Esophagus muscularis mucosa (tissue), 4 donors: ENCODE data around the gene PARP12. TPM values are rescaled to one million over a fixed set of nuclear protein-coding genes. Genes with fewer than 3 reads are reported as not detected.
"Not testable (repeated sequence)": the region's sequence is repeated elsewhere in the genome, so short reads cannot be mapped to it uniquely, and the experiment has no call there.

Experiments
- DNase-seq: peaks from one replicate; pipeline ENCODE4 v3.0.0-alpha.2; 2017; ENCODE audit errors: extremely low spot score
- H3K27ac ChIP-seq, 4 donors: fragments of 200-600 bp; sonication (generic); replicated peaks in 1 of 4; 1 replicate in 3 of 4; 2 replicates in 1 of 4; pipeline ENCODE4 v1.5.1; 2016 to 2019; ENCODE audit warnings: mild to moderate bottlenecking in 1 of 4
- H3K27me3 ChIP-seq, 4 donors: fragments of 200-600 bp; sonication (generic); one replicate each; pipeline versions ENCODE4 v1.5.1 to v1.6.0; 2016 to 2019
- H3K36me3 ChIP-seq, 4 donors: fragments of 200-600 bp; sonication (generic); one replicate each; pipeline ENCODE4 v1.5.1; 2016 to 2019
- H3K4me1 ChIP-seq, 4 donors: fragments of 200-600 bp; sonication (generic); one replicate each; pipeline ENCODE4 v1.5.1; 2016 to 2019
- H3K4me3 ChIP-seq, 4 donors: fragments of 200-600 bp; sonication (generic); 1 replicate in 2 of 4; 2 replicates in 2 of 4; pipeline ENCODE4 v1.5.1; 2016 to 2019; ENCODE audit warnings: mild to moderate bottlenecking in 4 of 4, moderate library complexity in 1 of 4
- H3K9me3 ChIP-seq, 4 donors: fragments of 200-600 bp; sonication (generic); 1 replicate in 3 of 4; 2 replicates in 1 of 4; pipeline ENCODE4 v1.5.1; 2016 to 2019
- CTCF ChIP-seq, 3 experiments: fragments of 200-600 bp in 2 of 3; fragments of 450-650 bp in 1 of 3; sonication (generic) in 2 of 3; IDR thresholded peaks; one replicate each; pipeline ENCODE4 v1.5.1; 2017 to 2019; ENCODE audit warnings: antibody characterized with exemption in 3 of 3, mild to moderate bottlenecking in 2 of 3, moderate library complexity in 1 of 3
- EP300 ChIP-seq: sonication (generic); formaldehyde crosslinking; IDR thresholded peaks from one replicate; pipeline ENCODE4 v1.6.1; 2017; ENCODE audit warnings: antibody characterized with exemption
- POLR2A ChIP-seq: fragments of 450-650 bp; IDR thresholded peaks from one replicate; pipeline ENCODE4 v1.6.1; 2017; ENCODE audit warnings: antibody characterized with exemption, moderate library complexity, mild to moderate bottlenecking, low read depth
- POLR2AphosphoS5 ChIP-seq, 2 donors: sonication (generic); formaldehyde crosslinking; IDR thresholded peaks; one replicate each; pipeline ENCODE4 v1.6.1; 2017; ENCODE audit warnings: antibody characterized with exemption in 2 of 2
- WGBS: methylation state at CpG from one replicate; pipeline ENCODE4 v1.1.5; 2018; 5-methylcytosine and 5-hydroxymethylcytosine counted together
- intact Hi-C: fragments of 100-400 bp; cut with DNase I; formaldehyde crosslinking; loops from one replicate; pipeline ENCODE4 v1.15.1; 2023
- total RNA-seq, 4 donors: library from RNA; depleted of rRNA; stranded (reverse); fragments of >200 nt; gene quantifications; one replicate each; pipeline versions ENCODE4 v1.1.0 to v1.2.1, GENCODE V29; 2016

PARP12 gene
- 10 to 100 TPM; 20.6 to 24.5 (median 23.4) TPM for total RNA-seq

- peaks cover 0 to 21% (median 15%) of the 10 kb centered on the region in 4 donors for H3K9me3 ChIP-seq
- peaks cover 24 to 47% (median 36%) of the 10 kb centered on the region in 4 donors for H3K4me1 ChIP-seq
- DNase-seq = peak; percentile 95
- intact Hi-C loops = no loop called here
- H3K4me3 ChIP-seq = peak within 1 kb of the TSS; percentile 79 to 85 (median 83)
- no peaks in the 10 kb centered on the region for H3K36me3 ChIP-seq
- WGBS = 2% methylated on average over 21 of the region's 106 CpGs
- H3K27ac ChIP-seq = peak within 1 kb of the TSS; percentile 85 to 91 (median 89)
- H3K27me3 ChIP-seq = no peaks in the 10 kb centered on the region
- TF ChIP-seq EP300 (no peak), POLR2AphosphoS5 (IDR thresholded peaks at IDR 0.05) (peak; percentile 68 to 78)
Measured at GRCh38 chr7:140062528-140063299, at the start of gene PARP12. TSS of gene PARP12 (minus strand) at chr7:140062951. CDS start at chr7:140062847, 104 bp downstream.

GRCh38 chr7:140108777-140109176 lies 46.0 kb upstream of the PARP12 start:
- H3K9me3 ChIP-seq, H3K27me3 ChIP-seq, intact Hi-C loops, H3K4me1 ChIP-seq, H3K4me3 ChIP-seq, DNase-seq, H3K27ac ChIP-seq: not testable (repeated sequence)
- WGBS = 98% methylated on average over 7 of the region's 8 CpGs
- H3K36me3 ChIP-seq = peaks cover 32 to 57% (median 43%) of the 10 kb centered on the region in 4 donors

GRCh38 chr7:140096459-140096858 lies 33.7 kb upstream of the PARP12 start:
- intact Hi-C loops = no loop called here
- WGBS = 84% methylated on average over 4 of the region's 4 CpGs
- peaks cover 64 to 99% (median 95%) of the 10 kb centered on the region in 4 donors for H3K36me3 ChIP-seq
- no peak overlapping the region for H3K4me3 ChIP-seq
- H3K27ac ChIP-seq = no peak overlapping the region
- no peaks in the 10 kb centered on the region for H3K27me3 ChIP-seq
- no peaks in the 10 kb centered on the region for H3K4me1 ChIP-seq
- DNase-seq = no peak
- no peak for TF ChIP-seq CTCF (IDR thresholded peaks at IDR 0.05)
- TF ChIP-seq EP300 = no peak
- no peak for TF ChIP-seq POLR2A
- no peak for TF ChIP-seq POLR2AphosphoS5 (IDR thresholded peaks at IDR 0.05)
- H3K9me3 ChIP-seq = no peaks in the 10 kb centered on the region

GRCh38 chr7:140093375-140093774 lies 30.6 kb upstream of the PARP12 start:
- Histone ChIP-seq H3K9me3 (no peaks in the 10 kb centered on the region), H3K36me3 (peaks cover 59 to 95% (median 89%) of the 10 kb centered on the region in 4 donors), H3K4me1 (no peaks in the 10 kb centered on the region), H3K27me3 (no peaks in the 10 kb centered on the region), H3K4me3 (no peak overlapping the region), H3K27ac (no peak overlapping the region)
- TF ChIP-seq POLR2A = no peak
- no peak for TF ChIP-seq EP300
- TF ChIP-seq CTCF (IDR thresholded peaks at IDR 0.05) = no peak
- TF ChIP-seq POLR2AphosphoS5 (IDR thresholded peaks at IDR 0.05) = no peak
- intact Hi-C loops = no loop called here
- 88% methylated on average over 1 of the region's 1 CpG for WGBS
- DNase-seq = no peak

GRCh38 chr7:140085447-140085846 lies 22.7 kb upstream of the PARP12 start:
- peaks cover 6 to 29% (median 17%) of the 10 kb centered on the region in 4 donors for H3K36me3 ChIP-seq
- 77% methylated on average over 2 of the region's 2 CpGs for WGBS
- no peak for TF ChIP-seq POLR2A
- no peak for TF ChIP-seq CTCF (IDR thresholded peaks at IDR 0.05)
- no peak for TF ChIP-seq POLR2AphosphoS5 (IDR thresholded peaks at IDR 0.05)
- no peak for TF ChIP-seq EP300
- no peaks in the 10 kb centered on the region for H3K4me1 ChIP-seq
- H3K27ac ChIP-seq = no peak overlapping the region
- H3K27me3 ChIP-seq = no peaks in the 10 kb centered on the region
- intact Hi-C loops = no loop called here
- H3K9me3 ChIP-seq = no peaks in the 10 kb centered on the region
- H3K4me3 ChIP-seq = no peak overlapping the region
- no peak for DNase-seq
